Neural progenitor cell (in vitro differentiated cells): Measurements from ENCODE around the gene ASPA.

Experiments
- EZH2 ChIP-seq: fragments of 200-600 bp; sonication (generic); IDR thresholded peaks from 2 replicates; pipeline ENCODE4 v1.6.1; 2017; ENCODE audit warnings: antibody characterized with exemption, mild to moderate bottlenecking, moderate library complexity
- EZH2phosphoT487 ChIP-seq: fragments of 200-600 bp; sonication (generic); IDR thresholded peaks from 2 replicates; pipeline ENCODE4 v1.6.1; 2017; ENCODE audit warnings: antibody characterized with exemption
- TF ChIP-seq, protein P1 (sequence below): fragments of 200-600 bp; sonication (generic); IDR thresholded peaks from 2 replicates; pipeline ENCODE4 v1.5.1; 2017; ENCODE audit warnings: antibody characterized with exemption, mild to moderate bottlenecking

DNA sequence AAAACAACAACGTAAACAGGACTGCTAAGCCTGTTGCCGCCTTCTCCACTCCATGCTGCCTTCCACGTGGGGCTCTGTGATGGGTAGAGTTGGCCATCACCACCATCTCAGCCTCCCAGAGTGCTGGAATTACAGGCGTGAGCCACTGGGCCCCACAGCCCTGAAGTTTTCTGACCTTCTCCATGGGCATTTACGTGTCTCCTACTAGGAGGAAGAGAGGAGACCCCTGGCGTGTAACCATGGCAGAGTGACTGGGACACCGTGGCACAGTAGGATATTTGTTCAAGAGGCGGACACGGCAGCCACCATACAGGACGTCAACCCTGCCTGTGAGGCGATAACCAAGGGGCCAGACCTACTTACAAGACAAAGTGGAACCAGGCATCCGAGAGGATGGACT, 50.7 kb downstream of the ASPA start:
- TF ChIP-seq, protein P1, sequence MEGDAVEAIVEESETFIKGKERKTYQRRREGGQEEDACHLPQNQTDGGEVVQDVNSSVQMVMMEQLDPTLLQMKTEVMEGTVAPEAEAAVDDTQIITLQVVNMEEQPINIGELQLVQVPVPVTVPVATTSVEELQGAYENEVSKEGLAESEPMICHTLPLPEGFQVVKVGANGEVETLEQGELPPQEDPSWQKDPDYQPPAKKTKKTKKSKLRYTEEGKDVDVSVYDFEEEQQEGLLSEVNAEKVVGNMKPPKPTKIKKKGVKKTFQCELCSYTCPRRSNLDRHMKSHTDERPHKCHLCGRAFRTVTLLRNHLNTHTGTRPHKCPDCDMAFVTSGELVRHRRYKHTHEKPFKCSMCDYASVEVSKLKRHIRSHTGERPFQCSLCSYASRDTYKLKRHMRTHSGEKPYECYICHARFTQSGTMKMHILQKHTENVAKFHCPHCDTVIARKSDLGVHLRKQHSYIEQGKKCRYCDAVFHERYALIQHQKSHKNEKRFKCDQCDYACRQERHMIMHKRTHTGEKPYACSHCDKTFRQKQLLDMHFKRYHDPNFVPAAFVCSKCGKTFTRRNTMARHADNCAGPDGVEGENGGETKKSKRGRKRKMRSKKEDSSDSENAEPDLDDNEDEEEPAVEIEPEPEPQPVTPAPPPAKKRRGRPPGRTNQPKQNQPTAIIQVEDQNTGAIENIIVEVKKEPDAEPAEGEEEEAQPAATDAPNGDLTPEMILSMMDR = no peak
- TF ChIP-seq EZH2 = no peak
- TF ChIP-seq EZH2phosphoT487 = no peak
